ENCODE measurements around the gene TECTA. TPM values are rescaled to one million over a fixed set of nuclear protein-coding genes. Genes with fewer than 3 reads are reported as not detected.

TECTA gene
- total RNA-seq, 4 donors from 2014 or later: 0.38 TPM; not detected in 3

DNA sequence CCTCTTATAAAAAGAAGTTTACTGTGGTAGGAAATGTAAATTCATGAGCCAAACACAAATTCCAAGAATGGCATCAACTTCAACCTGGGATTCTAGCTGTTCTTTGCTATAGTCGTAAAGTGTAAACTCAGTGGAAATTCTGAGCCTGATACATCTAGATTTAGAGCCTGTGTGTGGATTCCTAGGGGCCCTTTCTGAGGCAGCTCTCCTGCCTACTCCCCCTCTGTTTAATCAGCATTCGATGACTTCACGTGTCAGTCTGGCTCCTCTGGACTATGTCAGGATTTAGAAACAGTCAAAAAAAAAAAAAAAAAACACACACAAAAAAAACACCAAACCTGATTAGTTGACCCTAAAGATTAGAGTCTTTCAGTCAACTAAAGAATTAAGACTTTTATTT lies 98.5 kb downstream of the TECTA start:
- H3K27ac ChIP-seq: no peak overlapping the region
- H3K27me3 ChIP-seq: peaks cover 0 to 14% (median 2%) of the 10 kb centered on the region in 4 donors
- no peaks in the 10 kb centered on the region for H3K9me3 ChIP-seq
- peaks cover 0 to 4% (median 0%) of the 10 kb centered on the region in 3 donors for H3K4me1 ChIP-seq
- H3K36me3 ChIP-seq: no peaks in the 10 kb centered on the region
- H3K4me3 ChIP-seq: no peak overlapping the region
- intact Hi-C loops (cut with DNase I): no loop called here
- 76 to 84% methylated on average over 3 of the region's 3 CpGs for WGBS, 2 donors
- no peak for DNase-seq
- TF ChIP-seq CTCF (IDR thresholded peaks at IDR 0.05) (no peak), POLR2A (IDR thresholded peaks at IDR 0.05) (no peak)

- Histone ChIP-seq H3K36me3 (no peaks in the 10 kb centered on the region), H3K27ac (no peak overlapping the region), H3K27me3 (peaks cover 0 to 6% (median 0%) of the 10 kb centered on the region in 4 donors), H3K4me3 (no peak overlapping the region), H3K4me1 (no peaks in the 10 kb centered on the region), H3K9me3 (no peaks in the 10 kb centered on the region)
- WGBS, 2 donors: 43 to 62% methylated on average over 2 of the region's 2 CpGs
- TF ChIP-seq CTCF (IDR thresholded peaks at IDR 0.05) (no peak), POLR2A (IDR thresholded peaks at IDR 0.05) (no peak)
- no peak for DNase-seq
- intact Hi-C loops (cut with DNase I): no loop called here
Observed at GRCh38 chr11:121206810-121207209, 105.8 kb downstream of the TECTA start.

- TF ChIP-seq POLR2A (IDR thresholded peaks at IDR 0.05): no peak
- TF ChIP-seq CTCF (IDR thresholded peaks at IDR 0.05): no peak
- H3K27ac ChIP-seq: no peak overlapping the region
- no peaks in the 10 kb centered on the region for H3K4me1 ChIP-seq
- H3K9me3 ChIP-seq: no peaks in the 10 kb centered on the region
- peaks cover 0 to 6% (median 0%) of the 10 kb centered on the region in 4 donors for H3K27me3 ChIP-seq
- intact Hi-C loops (cut with DNase I): no loop called here
- DNase-seq: no peak
- no peaks in the 10 kb centered on the region for H3K36me3 ChIP-seq
- no peak overlapping the region for H3K4me3 ChIP-seq
Observed at GRCh38 chr11:121207485-121208115, 106.6 kb downstream of the TECTA start.

DNA sequence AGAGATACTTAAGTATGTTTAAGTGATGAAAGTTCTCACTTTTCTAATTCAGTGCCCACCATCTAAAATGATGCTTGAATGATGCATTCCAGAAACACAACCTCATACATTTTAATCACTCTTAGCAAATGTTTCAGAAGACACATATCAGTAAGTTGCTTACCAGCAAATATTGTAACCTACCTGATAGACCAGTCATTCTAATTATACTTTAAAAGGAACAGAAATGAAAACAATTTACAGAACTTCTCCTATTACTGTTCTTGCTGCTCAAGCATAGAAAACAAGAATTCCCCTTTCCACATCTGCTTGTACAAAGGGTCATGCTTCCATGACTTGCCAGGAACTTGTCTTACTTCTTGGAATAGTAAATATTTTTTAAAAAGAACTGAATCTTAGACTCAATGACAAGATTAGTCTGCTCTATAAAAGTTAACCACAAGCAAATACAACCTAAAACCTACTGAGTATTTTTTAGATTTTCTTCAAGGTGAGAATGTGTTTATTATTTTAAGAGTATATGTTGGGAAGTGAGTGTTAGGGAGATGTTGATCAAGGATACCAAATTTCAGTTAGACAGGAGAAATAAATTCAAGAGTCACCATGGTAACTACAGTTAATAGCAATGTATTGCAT lies 109.5 kb downstream of the TECTA start:
- TF ChIP-seq CTCF (IDR thresholded peaks at IDR 0.05) (no peak), POLR2A (IDR thresholded peaks at IDR 0.05) (no peak)
- no peak overlapping the region for H3K4me3 ChIP-seq
- no peak for DNase-seq
- H3K9me3 ChIP-seq: no peaks in the 10 kb centered on the region
- H3K27me3 ChIP-seq: peaks cover 0 to 12% (median 0%) of the 10 kb centered on the region in 4 donors
- peaks cover 0 to 6% (median 0%) of the 10 kb centered on the region in 3 donors for H3K4me1 ChIP-seq
- intact Hi-C loops (cut with DNase I): no loop called here
- H3K36me3 ChIP-seq: no peaks in the 10 kb centered on the region
- no peak overlapping the region for H3K27ac ChIP-seq

DNA sequence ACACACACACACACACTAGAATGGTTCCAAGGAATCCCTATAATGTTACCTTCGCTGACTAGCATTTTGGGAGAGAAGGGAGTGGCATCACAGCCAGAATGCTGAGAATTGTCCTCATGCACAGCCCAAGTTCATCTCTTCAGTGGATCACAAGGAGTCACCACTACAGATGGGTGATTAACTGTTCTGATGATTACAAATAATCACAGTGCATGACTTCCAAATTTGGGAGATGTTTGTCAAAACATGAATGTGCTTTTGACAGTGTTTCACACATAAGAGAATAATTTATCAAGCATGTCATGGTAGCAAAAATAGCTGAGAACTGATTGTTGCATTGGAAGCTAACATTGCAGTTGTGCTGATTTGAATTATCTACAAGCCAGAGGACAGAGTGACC lies 110.6 kb downstream of the TECTA start:
- TF ChIP-seq POLR2A (IDR thresholded peaks at IDR 0.05) (no peak), CTCF (IDR thresholded peaks at IDR 0.05) (no peak)
- no peak for DNase-seq

More for the DNA sequence above, 110.6 kb downstream of the TECTA start:
- H3K27ac ChIP-seq: no peak overlapping the region
- H3K9me3 ChIP-seq: no peaks in the 10 kb centered on the region
- no peak overlapping the region for H3K4me3 ChIP-seq
- H3K4me1 ChIP-seq: peaks cover 0 to 6% (median 0%) of the 10 kb centered on the region in 3 donors
- intact Hi-C loops (cut with DNase I): no loop called here
- whole genome bisulfite sequencing, 2 donors: 89 to 92% methylated on average over 1 of the region's 1 CpG
- no peaks in the 10 kb centered on the region for H3K36me3 ChIP-seq
- H3K27me3 ChIP-seq: peaks cover 0 to 12% (median 0%) of the 10 kb centered on the region in 4 donors
